ENCODE data around the gene ARL6IP1. TPM values are rescaled to one million over a fixed set of nuclear protein-coding genes. Genes with fewer than 3 reads are reported as not detected.
A peak's percentile ranks its signal among the peaks of the same experiment; 100 is the strongest.

Gene ARL6IP1
- total RNA-seq, 1 experiment from 2014 or later, result 197 TPM

DNA sequence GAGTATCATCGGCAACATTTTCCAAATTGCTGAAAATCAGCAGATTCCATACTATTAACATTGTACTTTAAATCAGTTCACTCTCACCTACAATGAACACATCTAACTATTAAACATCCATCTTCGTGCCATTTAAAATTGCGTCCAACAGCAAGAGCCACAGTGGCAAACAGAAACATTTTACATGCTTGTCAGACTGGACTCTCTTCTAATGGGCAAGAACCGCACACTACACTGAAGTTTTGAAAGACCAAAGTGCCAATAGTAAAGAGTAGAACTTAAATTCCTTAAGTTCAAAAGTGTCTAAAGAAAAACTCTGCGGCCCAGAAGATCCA lies 11.9 kb downstream of the ARL6IP1 start:
- peaks cover 1% of the 10 kb centered on the region; the same call in 1 of the 2 replicates for H3K27me3 Mint-ChIP-seq (ENCODE audit: low read depth)
- peak overlapping the region; percentile 98 to 99 (median 99) for H3K27ac Mint-ChIP-seq
- H3K56ac ChIP-seq (ENCODE audit: insufficient read length, low read depth, low read length), result no peak overlapping the region

More for the DNA sequence above, 11.9 kb downstream of the ARL6IP1 start:
- Histone ChIP-seq H3K9me3 (ENCODE audit: control insufficient read depth, low read depth, low read length) (no peaks in the 10 kb centered on the region), H2BK15ac (ENCODE audit: low read depth, low read length) (no peak overlapping the region), H3K4me2 (ENCODE audit: insufficient read depth, insufficient read length, low read length) (peak overlapping the region; percentile 98), H3K9ac (ENCODE audit: extremely low read depth, insufficient read length, low read length) (peak overlapping the region; percentile 99), H3K79me1 (ENCODE audit: insufficient read depth, low read depth, low read length, poor library complexity, severe bottlenecking) (peaks cover 12% of the 10 kb centered on the region), H3K4me1 (ENCODE audit: insufficient read depth, low read length) (0 out of 2 replicates have a peak, but pooled peaks cover 5% of the 10 kb centered on the region), H3T11ph (ENCODE audit: low read length) (no peak overlapping the region), H3K23me2 (ENCODE audit: insufficient read length, low read depth, low read length, poor library complexity, severe bottlenecking) (peaks cover 6% of the 10 kb centered on the region), H2AFZ (ENCODE audit: low read length) (no peak overlapping the region), H3K27me3 (ENCODE audit: insufficient read depth, low read length) (no peaks in the 10 kb centered on the region), H3K14ac (ENCODE audit: insufficient read depth, low read length) (peak overlapping the region; percentile 96; the same call in 1 of the 2 replicates), H2AK5ac (ENCODE audit: insufficient read length, low read length) (no peak overlapping the region), H4K91ac (ENCODE audit: insufficient read length, low read depth, low read length) (no peak overlapping the region), H3K23ac (ENCODE audit: insufficient read length, low read depth, low read length) (no peak overlapping the region), H4K20me1 (ENCODE audit: control insufficient read depth, insufficient read depth, insufficient read length) (no peaks in the 10 kb centered on the region), H4K8ac (replicated peaks; ENCODE audit: insufficient read length, low read depth, low read length) (no peak overlapping the region), H3K27ac (ENCODE audit: insufficient read length, low read depth, low read length) (no peak overlapping the region), H3K4ac (ENCODE audit: low read depth, low read length) (peak overlapping the region; percentile 72; the same call in 1 of the 2 replicates), H4K5ac (ENCODE audit: insufficient read length, low read depth, low read length) (no peak overlapping the region), H2BK5ac (ENCODE audit: insufficient read length, low read length) (no peak overlapping the region), H2BK20ac (ENCODE audit: low read depth, low read length, poor library complexity, severe bottlenecking) (no peak overlapping the region), H2BK12ac (ENCODE audit: insufficient read length, low read depth, low read length) (no peak overlapping the region), H3K79me2 (ENCODE audit: insufficient read depth, low read length) (peaks cover 54% of the 10 kb centered on the region), H2BK120ac (ENCODE audit: low read depth, low read length, poor library complexity, severe bottlenecking) (no peak overlapping the region), H3K18ac (ENCODE audit: insufficient read length, low read depth, low read length) (peak overlapping the region; percentile 98)
- peak overlapping the region; percentile 96 to 97 for H3K4me3 Mint-ChIP-seq
- TF ChIP-seq, protein P1, sequence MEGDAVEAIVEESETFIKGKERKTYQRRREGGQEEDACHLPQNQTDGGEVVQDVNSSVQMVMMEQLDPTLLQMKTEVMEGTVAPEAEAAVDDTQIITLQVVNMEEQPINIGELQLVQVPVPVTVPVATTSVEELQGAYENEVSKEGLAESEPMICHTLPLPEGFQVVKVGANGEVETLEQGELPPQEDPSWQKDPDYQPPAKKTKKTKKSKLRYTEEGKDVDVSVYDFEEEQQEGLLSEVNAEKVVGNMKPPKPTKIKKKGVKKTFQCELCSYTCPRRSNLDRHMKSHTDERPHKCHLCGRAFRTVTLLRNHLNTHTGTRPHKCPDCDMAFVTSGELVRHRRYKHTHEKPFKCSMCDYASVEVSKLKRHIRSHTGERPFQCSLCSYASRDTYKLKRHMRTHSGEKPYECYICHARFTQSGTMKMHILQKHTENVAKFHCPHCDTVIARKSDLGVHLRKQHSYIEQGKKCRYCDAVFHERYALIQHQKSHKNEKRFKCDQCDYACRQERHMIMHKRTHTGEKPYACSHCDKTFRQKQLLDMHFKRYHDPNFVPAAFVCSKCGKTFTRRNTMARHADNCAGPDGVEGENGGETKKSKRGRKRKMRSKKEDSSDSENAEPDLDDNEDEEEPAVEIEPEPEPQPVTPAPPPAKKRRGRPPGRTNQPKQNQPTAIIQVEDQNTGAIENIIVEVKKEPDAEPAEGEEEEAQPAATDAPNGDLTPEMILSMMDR (conservative IDR thresholded peaks at IDR 0.05), result no peak
- no peak for DNase-seq
- no CpG with 5 or more reads among the region's 5 CpGs for WGBS (ENCODE audit: extremely low coverage, insufficient read length, low lambda C conversion rate)
- peaks cover 61 to 91% (median 82%) of the 10 kb centered on the region in 3 experiments for H3K36me3 Mint-ChIP-seq (ENCODE audit: insufficient read depth in 1 of 3, low read depth in 3 of 3)
- H3K9me3 Mint-ChIP-seq, result peaks cover 2 to 5% of the 10 kb centered on the region in 2 experiments; a peak in 2 of 5 replicates
- peaks cover 34 to 43% of the 10 kb centered on the region in 2 experiments for H3K4me1 Mint-ChIP-seq

Measured in H9 (cell line).